MM.1S (cell line): ENCODE results near the gene C1orf210.

ENCODE experiments used
- DNase-seq: peaks from one replicate; pipeline ENCODE4 v3.0.0-alpha.2; 2015
- H2AFZ ChIP-seq: fragments of 300-600 bp; sonication (generic); 2 replicates; pipeline ENCODE4 v1.6.0; 2016; ENCODE audit warnings: antibody characterized with exemption, low read length
- H3F3A ChIP-seq: fragments of 300-600 bp; sonication (generic); 2 replicates; pipeline ENCODE4 v1.6.1; 2016; ENCODE audit warnings: mild to moderate bottlenecking, antibody characterized with exemption, low read length, moderate library complexity, mixed read lengths; ENCODE audit not compliant: insufficient read depth
- H3K27ac ChIP-seq: fragments of 300-600 bp; sonication (generic); 2 replicates; pipeline ENCODE4 v1.5.1; 2016; ENCODE audit warnings: mild to moderate bottlenecking, low read length
- H3K27me3 ChIP-seq: fragments of 300-600 bp; sonication (generic); replicated peaks from 2 replicates; pipeline ENCODE4 v1.6.0; 2016; ENCODE audit warnings: low read length; ENCODE audit not compliant: insufficient read depth
- H3K36me3 ChIP-seq: fragments of 300-600 bp; sonication (generic); replicated peaks from 2 replicates; pipeline ENCODE4 v1.6.1; 2016; ENCODE audit warnings: mild to moderate bottlenecking, low read length, mixed read lengths; ENCODE audit not compliant: insufficient read depth
- H3K4me1 ChIP-seq: fragments of 300-600 bp; sonication (generic); 2 replicates; pipeline ENCODE4 v1.6.1; 2016; ENCODE audit warnings: low read length, mixed read lengths
- H3K4me2 ChIP-seq: fragments of 300-600 bp; sonication (generic); 2 replicates; pipeline ENCODE4 v1.6.0; 2016; ENCODE audit warnings: low read depth, low read length
- H3K4me3 ChIP-seq: fragments of 300-600 bp; sonication (generic); 2 replicates; pipeline ENCODE4 v1.5.1; 2016; ENCODE audit warnings: low read length, mixed read lengths
- H3K79me2 ChIP-seq: fragments of 300-600 bp; sonication (generic); 2 replicates; pipeline ENCODE4 v1.6.1; 2016; ENCODE audit warnings: mixed run types, low read length, mixed read lengths
- H3K9ac ChIP-seq: fragments of 300-600 bp; sonication (generic); 2 replicates; pipeline ENCODE4 v1.6.1; 2016; ENCODE audit warnings: low read length, mixed read lengths
- H3K9me2 ChIP-seq: fragments of 300-600 bp; sonication (generic); replicated peaks from 2 replicates; pipeline ENCODE4 v1.6.1; 2016; ENCODE audit warnings: mild to moderate bottlenecking, low read length, mixed read lengths; ENCODE audit not compliant: insufficient read depth
- H3K9me3 ChIP-seq: fragments of 300-600 bp; sonication (generic); replicated peaks from 2 replicates; pipeline ENCODE4 v1.6.1; 2016; ENCODE audit warnings: mild to moderate bottlenecking, low read length, mixed read lengths; ENCODE audit not compliant: insufficient read depth
- H4K20me1 ChIP-seq: fragments of 300-600 bp; sonication (generic); 2 replicates; pipeline ENCODE4 v1.6.1; 2016; ENCODE audit warnings: mild to moderate bottlenecking, low read length, moderate library complexity, mixed read lengths; ENCODE audit not compliant: insufficient read depth
- EZH2 ChIP-seq: fragments of 300-600 bp; sonication (generic); optimal IDR thresholded peaks from 2 replicates; pipeline ENCODE3; 2017; ENCODE audit warnings: low read depth, mild to moderate bottlenecking, antibody characterized with exemption, low read length, mixed read lengths
- EZH2phosphoT487 ChIP-seq: fragments of 300-600 bp; sonication (generic); IDR thresholded peaks from 2 replicates; pipeline ENCODE4 v1.6.1; 2018; ENCODE audit warnings: antibody characterized with exemption, low read length
- TF ChIP-seq, protein P1 (sequence below): fragments of 300-600 bp; sonication (generic); IDR thresholded peaks from 2 replicates; pipeline ENCODE4 v1.5.1; 2016; ENCODE audit warnings: antibody characterized with exemption, low read length, mixed read lengths

C1orf210 gene

DNA sequence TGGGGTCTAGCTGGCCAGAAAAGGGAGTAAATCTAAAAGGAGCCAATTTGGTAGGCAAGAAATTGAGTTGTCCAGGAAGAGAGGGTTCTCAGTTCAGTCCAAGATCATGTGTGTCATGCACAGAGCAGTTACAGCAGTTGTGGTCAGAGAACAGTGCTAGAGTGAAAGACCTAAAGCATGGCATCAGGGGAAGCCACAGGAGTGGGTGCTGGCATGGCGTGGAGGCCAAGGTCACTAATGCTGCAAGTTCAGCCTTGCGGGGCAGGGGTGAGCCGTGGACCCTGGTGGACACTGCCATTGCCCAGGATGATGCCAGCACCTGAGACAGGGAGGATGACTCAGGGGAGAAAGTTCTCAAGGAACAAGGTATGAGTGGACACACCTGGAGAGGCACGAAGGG is 32.2 kb downstream of the C1orf210 start:
- Histone ChIP-seq H3F3A (no peaks in the 10 kb centered on the region), H3K4me1 (no peaks in the 10 kb centered on the region), H3K27me3 (no peaks in the 10 kb centered on the region), H3K9me3 (no peaks in the 10 kb centered on the region), H4K20me1 (no peaks in the 10 kb centered on the region), H3K9me2 (no peaks in the 10 kb centered on the region), H3K36me3 (no peaks in the 10 kb centered on the region), H3K27ac (no peak overlapping the region), H2AFZ (no peak overlapping the region), H3K9ac (no peak overlapping the region), H3K4me3 (no peak overlapping the region), H3K79me2 (no peaks in the 10 kb centered on the region), H3K4me2 (no peak overlapping the region)
- DNase-seq = no peak
- TF ChIP-seq, protein P1, sequence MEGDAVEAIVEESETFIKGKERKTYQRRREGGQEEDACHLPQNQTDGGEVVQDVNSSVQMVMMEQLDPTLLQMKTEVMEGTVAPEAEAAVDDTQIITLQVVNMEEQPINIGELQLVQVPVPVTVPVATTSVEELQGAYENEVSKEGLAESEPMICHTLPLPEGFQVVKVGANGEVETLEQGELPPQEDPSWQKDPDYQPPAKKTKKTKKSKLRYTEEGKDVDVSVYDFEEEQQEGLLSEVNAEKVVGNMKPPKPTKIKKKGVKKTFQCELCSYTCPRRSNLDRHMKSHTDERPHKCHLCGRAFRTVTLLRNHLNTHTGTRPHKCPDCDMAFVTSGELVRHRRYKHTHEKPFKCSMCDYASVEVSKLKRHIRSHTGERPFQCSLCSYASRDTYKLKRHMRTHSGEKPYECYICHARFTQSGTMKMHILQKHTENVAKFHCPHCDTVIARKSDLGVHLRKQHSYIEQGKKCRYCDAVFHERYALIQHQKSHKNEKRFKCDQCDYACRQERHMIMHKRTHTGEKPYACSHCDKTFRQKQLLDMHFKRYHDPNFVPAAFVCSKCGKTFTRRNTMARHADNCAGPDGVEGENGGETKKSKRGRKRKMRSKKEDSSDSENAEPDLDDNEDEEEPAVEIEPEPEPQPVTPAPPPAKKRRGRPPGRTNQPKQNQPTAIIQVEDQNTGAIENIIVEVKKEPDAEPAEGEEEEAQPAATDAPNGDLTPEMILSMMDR = no peak
- TF ChIP-seq EZH2 (no peak), EZH2phosphoT487 (no peak)

DNA sequence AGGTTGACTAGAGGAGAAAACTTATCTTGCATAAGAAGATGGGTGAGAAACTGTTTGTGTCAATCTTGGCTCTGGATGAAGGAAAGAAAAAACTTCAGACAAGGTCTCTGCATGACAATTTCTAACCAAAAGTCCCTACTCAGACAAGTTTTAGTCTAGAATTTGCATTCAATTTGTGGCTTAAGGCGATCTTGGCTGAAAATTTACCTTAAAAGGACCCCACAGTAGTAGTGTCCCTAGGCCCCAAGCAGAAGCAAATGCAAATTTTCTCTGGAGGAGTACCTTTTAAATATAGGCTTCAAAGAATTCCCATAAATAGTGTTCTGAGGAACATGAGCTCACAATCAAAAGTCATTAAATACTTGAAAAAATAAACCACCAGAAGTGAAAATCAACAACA is 33.2 kb downstream of the C1orf210 start:
- no peak for DNase-seq
- TF ChIP-seq, protein P1 = no peak
- TF ChIP-seq EZH2 = no peak
- TF ChIP-seq EZH2phosphoT487 = no peak

DNA sequence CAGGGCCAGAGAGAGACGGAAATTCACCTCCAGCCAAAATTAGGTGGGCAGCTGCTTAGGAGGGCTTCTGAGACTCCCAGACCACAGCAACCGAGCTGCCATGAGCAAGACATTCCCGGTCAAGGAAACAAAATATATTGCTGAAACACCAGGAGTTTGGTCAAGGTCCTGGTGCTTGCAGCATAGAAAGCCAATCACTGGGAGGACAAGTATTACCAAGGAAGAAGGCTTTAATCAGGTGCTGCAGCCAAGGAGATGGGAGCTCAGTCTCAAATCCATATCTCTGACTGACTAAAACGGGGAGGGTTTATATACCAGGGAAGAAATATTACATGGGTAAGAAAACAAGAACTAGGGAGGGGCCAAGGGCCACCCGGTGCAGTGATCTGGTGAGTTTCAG is 34.4 kb downstream of the C1orf210 start:
- Histone ChIP-seq H3K27ac (no peak overlapping the region), H2AFZ (no peak overlapping the region), H3K9ac (no peak overlapping the region), H3K4me2 (no peak overlapping the region), H3K36me3 (no peaks in the 10 kb centered on the region), H3K4me1 (no peaks in the 10 kb centered on the region), H3K27me3 (no peaks in the 10 kb centered on the region), H4K20me1 (no peaks in the 10 kb centered on the region), H3K9me3 (no peaks in the 10 kb centered on the region), H3F3A (no peaks in the 10 kb centered on the region), H3K4me3 (no peak overlapping the region), H3K9me2 (no peaks in the 10 kb centered on the region), H3K79me2 (no peaks in the 10 kb centered on the region)
- DNase-seq = no peak
- TF ChIP-seq, protein P1 = no peak
- TF ChIP-seq EZH2phosphoT487 (no peak), EZH2 (no peak)

More for the DNA sequence above, 33.2 kb downstream of the C1orf210 start:
- H3F3A ChIP-seq = no peaks in the 10 kb centered on the region
- no peaks in the 10 kb centered on the region for H3K9me3 ChIP-seq
- no peak overlapping the region for H3K9ac ChIP-seq
- H3K9me2 ChIP-seq = no peaks in the 10 kb centered on the region
- H3K4me2 ChIP-seq = no peak overlapping the region
- no peak overlapping the region for H2AFZ ChIP-seq
- H3K4me3 ChIP-seq = no peak overlapping the region
- H3K27me3 ChIP-seq = no peaks in the 10 kb centered on the region
- no peaks in the 10 kb centered on the region for H4K20me1 ChIP-seq
- H3K4me1 ChIP-seq = no peaks in the 10 kb centered on the region
- no peaks in the 10 kb centered on the region for H3K36me3 ChIP-seq
- H3K27ac ChIP-seq = no peak overlapping the region
- H3K79me2 ChIP-seq = no peaks in the 10 kb centered on the region
